ENCODE results near the gene PDE4B.

GRCh38 chr1:65758128-65758527, 34.6 kb upstream of the PDE4B start:
- TF ChIP-seq CTCF (conservative IDR thresholded peaks at IDR 0.05 in 1 of 2, IDR thresholded peaks at IDR 0.05 in 1 of 2; ENCODE audit: extremely low read depth in 1 of 2, insufficient read depth in 1 of 2, low read depth in 1 of 2, low read length in 2 of 2): no peak
- no peak for TF ChIP-seq EZH2 (IDR thresholded peaks at IDR 0.05; ENCODE audit: borderline replicate concordance, low read length)
